Stomach smooth muscle (tissue), 2 donors: ENCODE data around the gene ZSCAN26.

Experiments used
- H3K27ac ChIP-seq: one replicate; pipeline ENCODE4 v1.7.0; 2013; ENCODE audit warnings: mild to moderate bottlenecking, low read length, inconsistent platforms
- H3K27me3 ChIP-seq, 2 donors: one replicate each; pipeline ENCODE4 v1.7.0; 2013; ENCODE audit warnings: low read length in 2 of 2; ENCODE audit not compliant: insufficient read depth in 2 of 2, control insufficient read depth in 1 of 2
- H3K36me3 ChIP-seq, 2 donors: one replicate each; pipeline ENCODE4 v1.7.0; 2013; ENCODE audit warnings: low read length in 2 of 2; ENCODE audit not compliant: control insufficient read depth in 2 of 2, insufficient read depth in 2 of 2
- H3K4me1 ChIP-seq: one replicate; pipeline ENCODE4 v1.7.0; 2013; ENCODE audit warnings: low read length; ENCODE audit not compliant: control insufficient read depth, insufficient read depth
- H3K4me3 ChIP-seq, 2 donors: one replicate each; pipeline ENCODE4 v1.7.0; 2013; ENCODE audit warnings: low read length in 2 of 2
- H3K9ac ChIP-seq, 2 donors: one replicate each; pipeline ENCODE4 v1.7.0; 2013; ENCODE audit warnings: low read length in 2 of 2, mild to moderate bottlenecking in 1 of 2
- H3K9me3 ChIP-seq, 2 donors: one replicate each; pipeline ENCODE4 v1.7.0; 2013; ENCODE audit warnings: low read length in 2 of 2; ENCODE audit not compliant: control insufficient read depth in 2 of 2
- donor health status: healthy.
- donor health status: Pancreatic carcinoma.

ZSCAN26 gene

DNA sequence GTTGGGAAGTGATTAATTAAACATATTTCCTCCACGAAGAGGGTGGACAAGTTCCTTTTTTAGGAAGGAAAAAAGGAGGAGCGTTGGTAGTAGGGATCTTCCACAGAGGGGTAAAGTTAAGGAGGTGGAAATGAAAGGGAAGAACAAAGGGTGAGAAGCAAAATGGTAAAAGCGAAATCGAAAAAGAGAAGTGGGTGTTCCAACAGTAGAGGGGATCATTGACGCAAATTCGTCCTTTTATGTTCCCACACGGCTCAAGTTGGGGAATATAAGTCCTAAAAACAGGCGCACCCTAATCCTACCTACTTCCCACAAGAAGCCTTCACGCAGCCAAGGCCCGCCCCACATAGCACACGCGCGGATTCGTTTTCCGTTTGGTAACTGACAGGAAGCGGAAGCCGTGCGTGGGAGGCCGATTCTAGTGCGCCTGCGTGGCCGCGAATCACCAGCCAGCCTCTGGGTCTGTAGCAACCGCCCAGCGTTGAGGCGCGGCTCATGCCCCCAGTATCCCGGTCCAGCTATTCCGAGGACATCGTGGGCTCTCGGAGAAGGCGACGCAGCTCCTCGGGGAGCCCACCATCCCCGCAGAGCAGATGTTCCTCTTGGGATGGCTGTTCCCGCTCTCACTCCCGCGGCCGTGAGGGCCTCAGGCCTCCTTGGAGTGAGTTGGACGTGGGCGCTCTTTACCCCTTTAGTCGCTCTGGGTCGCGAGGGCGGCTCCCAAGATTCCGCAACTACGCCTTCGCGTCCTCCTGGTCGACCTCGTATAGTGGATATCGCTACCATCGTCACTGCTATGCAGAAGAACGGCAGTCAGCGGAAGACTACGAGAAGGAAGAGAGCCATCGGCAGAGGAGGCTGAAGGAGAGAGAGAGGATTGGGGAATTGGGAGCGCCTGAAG is 7.8 kb upstream of the ZSCAN26 start, which contains the start of gene NKAPL:
Gene NKAPL (plus strand): TSS at position 421 of the 901 bp plus-strand sequence. CDS start 75 bp downstream, at position 496.
- no peaks in the 10 kb centered on the region for H3K27me3 ChIP-seq
- H3K9me3 ChIP-seq: peaks cover 3 to 11% of the 10 kb centered on the region in 2 donors
- H3K4me1 ChIP-seq: peaks cover 4% of the 10 kb centered on the region
- peak within 1 kb of the TSS; percentile 72 to 74 for H3K4me3 ChIP-seq
- peak within 1 kb of the TSS; percentile 3 for H3K27ac ChIP-seq
- H3K9ac ChIP-seq: peak within 1 kb of the TSS in 1 of 2 donors; percentile 22
- no peaks in the 10 kb centered on the region for H3K36me3 ChIP-seq

DNA sequence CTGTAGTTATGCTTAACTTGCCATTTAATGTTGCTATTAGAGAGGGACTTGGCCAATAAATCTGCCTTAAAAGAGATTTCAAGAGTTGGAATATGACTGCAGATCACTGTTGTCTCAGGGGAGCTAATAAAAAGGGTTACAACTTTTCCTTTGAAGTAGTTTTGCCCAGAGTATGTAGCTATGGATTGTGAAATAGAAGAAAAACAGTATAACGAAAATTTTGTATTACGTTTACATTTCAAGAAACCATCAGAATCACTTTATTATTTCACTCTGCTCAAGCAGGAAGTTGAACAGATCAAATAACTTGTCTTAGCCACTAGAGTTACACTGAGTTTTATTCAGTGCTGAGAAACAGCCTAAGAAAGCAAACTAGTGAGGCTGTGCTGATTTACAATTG is 3.0 kb upstream of the ZSCAN26 start:
- Histone ChIP-seq H3K4me3 (no peak overlapping the region), H3K36me3 (no peaks in the 10 kb centered on the region), H3K4me1 (peaks cover 6% of the 10 kb centered on the region), H3K27ac (no peak overlapping the region), H3K27me3 (no peaks in the 10 kb centered on the region), H3K9ac (no peak overlapping the region), H3K9me3 (peaks cover 3 to 6% of the 10 kb centered on the region in 2 donors)

DNA sequence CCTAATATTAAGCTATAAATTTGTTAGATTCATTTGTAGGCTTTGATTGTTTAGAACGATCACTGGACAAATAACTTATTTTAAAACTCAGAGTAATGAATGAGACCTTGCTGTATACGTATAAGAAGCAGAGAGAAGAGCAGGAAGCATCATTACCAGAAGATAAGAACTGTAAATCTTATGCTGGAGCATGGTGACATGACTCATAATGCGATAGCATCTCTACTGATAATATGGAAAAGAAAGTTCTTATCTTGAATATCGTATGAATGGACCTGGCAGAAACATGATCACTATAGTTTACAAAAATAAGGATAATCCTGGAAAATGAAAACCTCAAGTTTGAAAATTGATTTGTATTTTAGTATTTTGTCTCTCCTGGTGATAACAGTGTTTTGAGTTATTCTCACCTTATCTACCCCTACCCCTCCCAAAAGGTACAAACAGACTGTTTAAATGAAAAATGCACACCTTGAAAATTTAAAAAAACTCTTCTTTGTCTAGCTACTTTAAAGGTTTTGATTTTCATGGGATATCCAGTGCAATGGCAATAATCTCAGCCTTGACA is 2.0 kb upstream of the ZSCAN26 start:
- H3K9ac ChIP-seq: no peak overlapping the region
- H3K36me3 ChIP-seq: no peaks in the 10 kb centered on the region
- peaks cover 3% of the 10 kb centered on the region for H3K4me1 ChIP-seq
- no peaks in the 10 kb centered on the region for H3K27me3 ChIP-seq
- H3K4me3 ChIP-seq: no peak overlapping the region
- no peaks in the 10 kb centered on the region for H3K9me3 ChIP-seq
- no peak overlapping the region for H3K27ac ChIP-seq

DNA sequence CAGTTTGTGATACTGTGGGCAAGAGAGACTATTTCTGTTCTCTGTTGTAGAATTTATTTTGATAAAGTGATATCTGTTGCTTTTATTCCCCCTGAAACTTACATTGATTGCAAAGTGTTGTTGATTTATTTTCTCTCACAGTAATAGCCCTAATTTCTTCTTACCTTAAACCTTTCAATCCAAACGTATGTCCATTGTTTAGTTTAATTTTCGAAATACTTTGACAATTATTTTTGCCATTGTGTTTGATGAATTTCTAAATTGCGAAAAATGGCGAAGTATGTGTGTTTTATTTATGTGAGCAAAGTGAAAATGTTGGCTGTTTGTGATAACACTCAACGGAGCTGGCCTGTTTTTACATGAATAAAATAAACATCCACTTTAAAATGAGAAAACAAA is 381 bp upstream of the ZSCAN26 start:
- Histone ChIP-seq H3K9me3 (no peaks in the 10 kb centered on the region), H3K27ac (peak overlapping the region; percentile 81), H3K4me1 (peaks cover 3% of the 10 kb centered on the region), H3K27me3 (no peaks in the 10 kb centered on the region), H3K36me3 (peaks cover 0 to 2% of the 10 kb centered on the region in 2 donors), H3K9ac (peak overlapping the region; percentile 89 to 90), H3K4me3 (peak overlapping the region; percentile 73 to 91)

DNA sequence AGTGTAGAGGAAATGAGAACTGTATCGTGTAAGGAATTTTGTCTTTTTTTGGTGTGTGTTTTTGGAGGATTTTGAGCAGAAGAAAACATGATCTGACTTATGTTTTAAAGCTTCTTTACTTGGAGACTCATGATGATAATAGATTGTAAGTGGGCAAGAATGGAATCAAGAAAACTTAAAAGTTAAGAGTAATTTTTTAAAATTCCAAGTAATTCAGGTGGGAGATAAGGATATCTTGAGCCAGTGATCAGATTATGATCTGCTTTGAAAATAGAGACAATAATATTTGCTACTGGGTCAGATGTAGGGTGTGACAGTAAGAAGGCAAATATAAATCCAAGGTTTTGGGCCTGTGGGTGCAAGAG is 734 bp downstream of the ZSCAN26 start:
- no peaks in the 10 kb centered on the region for H3K27me3 ChIP-seq
- H3K4me3 ChIP-seq: peak overlapping the region; percentile 73 to 91
- H3K36me3 ChIP-seq: peaks cover 10 to 11% of the 10 kb centered on the region in 2 donors
- no peaks in the 10 kb centered on the region for H3K9me3 ChIP-seq
- H3K4me1 ChIP-seq: peaks cover 3% of the 10 kb centered on the region
- H3K9ac ChIP-seq: peak overlapping the region; percentile 89 to 90
- peak overlapping the region; percentile 81 for H3K27ac ChIP-seq

GRCh38 chr6:28269492-28269891 is 2.5 kb downstream of the ZSCAN26 start:
- H3K4me3 ChIP-seq: no peak overlapping the region
- peaks cover 3% of the 10 kb centered on the region for H3K4me1 ChIP-seq
- no peaks in the 10 kb centered on the region for H3K27me3 ChIP-seq
- H3K36me3 ChIP-seq: peaks cover 17 to 24% of the 10 kb centered on the region in 2 donors
- H3K9me3 ChIP-seq: no peaks in the 10 kb centered on the region
- H3K9ac ChIP-seq: no peak overlapping the region
- H3K27ac ChIP-seq: no peak overlapping the region

DNA sequence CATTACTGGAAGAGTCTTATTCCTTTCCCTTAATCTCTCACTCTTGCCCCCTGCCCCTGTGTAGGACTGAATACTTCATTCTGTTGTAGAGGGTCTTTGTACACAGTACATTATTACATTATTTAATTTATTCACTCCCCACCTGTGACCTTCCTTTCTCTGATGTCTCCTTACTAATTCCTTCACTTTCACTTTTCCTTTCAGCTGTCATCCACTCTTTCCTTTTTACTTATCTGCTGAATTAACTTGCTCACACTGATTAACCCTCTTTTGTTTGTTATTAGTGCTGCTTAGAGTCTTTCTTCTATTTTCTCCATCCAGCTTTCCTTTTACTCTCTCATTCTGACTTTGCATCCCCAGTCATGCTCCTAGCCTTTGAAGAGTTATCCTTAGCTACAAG is 7.9 kb downstream of the ZSCAN26 start:
- H3K9ac ChIP-seq: no peak overlapping the region
- H3K4me3 ChIP-seq: no peak overlapping the region
- no peaks in the 10 kb centered on the region for H3K4me1 ChIP-seq
- H3K36me3 ChIP-seq: peaks cover 42 to 49% of the 10 kb centered on the region in 2 donors
- no peak overlapping the region for H3K27ac ChIP-seq
- H3K27me3 ChIP-seq: no peaks in the 10 kb centered on the region
- H3K9me3 ChIP-seq: no peaks in the 10 kb centered on the region

DNA sequence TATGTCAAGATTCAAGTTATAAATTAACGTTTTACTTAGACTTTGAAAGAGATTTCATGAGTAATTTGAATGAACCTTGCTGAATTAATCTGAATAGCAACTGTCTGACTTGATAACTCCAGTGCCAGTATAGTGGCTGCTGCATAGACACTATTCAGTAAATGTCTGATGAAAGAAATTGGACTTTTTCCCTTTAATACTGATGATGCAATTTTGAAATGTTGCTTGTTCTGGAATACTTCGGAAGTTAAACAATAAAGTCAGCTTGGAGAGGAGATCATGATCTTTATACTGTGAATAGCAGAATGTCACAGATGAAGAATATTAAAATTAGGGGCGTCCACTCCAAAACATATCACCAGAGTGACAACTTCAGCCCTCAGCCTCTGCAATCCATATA is 10.8 kb downstream of the ZSCAN26 start:
- H3K4me3 ChIP-seq: no peak overlapping the region
- H3K4me1 ChIP-seq: no peaks in the 10 kb centered on the region
- no peaks in the 10 kb centered on the region for H3K27me3 ChIP-seq
- no peak overlapping the region for H3K9ac ChIP-seq
- H3K36me3 ChIP-seq: peaks cover 31 to 39% of the 10 kb centered on the region in 2 donors
- no peaks in the 10 kb centered on the region for H3K9me3 ChIP-seq
- no peak overlapping the region for H3K27ac ChIP-seq

GRCh38 chr6:28280595-28281287 is 13.8 kb downstream of the ZSCAN26 start:
- H3K27me3 ChIP-seq: no peaks in the 10 kb centered on the region
- no peaks in the 10 kb centered on the region for H3K4me1 ChIP-seq
- no peaks in the 10 kb centered on the region for H3K9me3 ChIP-seq
- H3K36me3 ChIP-seq: peaks cover 28 to 29% of the 10 kb centered on the region in 2 donors
- H3K4me3 ChIP-seq: peak overlapping the region; percentile 64 to 88
- H3K9ac ChIP-seq: peak overlapping the region; percentile 83 to 86
- H3K27ac ChIP-seq: no peak overlapping the region

- H3K4me1 ChIP-seq: no peaks in the 10 kb centered on the region
- H3K27ac ChIP-seq: peak within 1 kb of the TSS; percentile 19
- H3K9ac ChIP-seq: peak within 1 kb of the TSS; percentile 83 to 86
- H3K9me3 ChIP-seq: no peaks in the 10 kb centered on the region
- H3K36me3 ChIP-seq: peaks cover 21 to 25% of the 10 kb centered on the region in 2 donors
- H3K27me3 ChIP-seq: no peaks in the 10 kb centered on the region
- H3K4me3 ChIP-seq: peak within 1 kb of the TSS; percentile 64 to 88
These were observed 14.5 kb downstream of the ZSCAN26 start, which contains the start of gene PGBD1 for GRCh38 chr6:28281288-28282064. PGBD1 (plus strand) TSS chr6:28281572; CDS start chr6:28283814, 2,242 bp downstream.
